ENCODE measurements around the gene IGFN1.
"Not testable (repeated sequence)": the region's sequence is repeated elsewhere in the genome, so short reads cannot be mapped to it uniquely, and the experiment has no call there.

The IGFN1 gene

DNA sequence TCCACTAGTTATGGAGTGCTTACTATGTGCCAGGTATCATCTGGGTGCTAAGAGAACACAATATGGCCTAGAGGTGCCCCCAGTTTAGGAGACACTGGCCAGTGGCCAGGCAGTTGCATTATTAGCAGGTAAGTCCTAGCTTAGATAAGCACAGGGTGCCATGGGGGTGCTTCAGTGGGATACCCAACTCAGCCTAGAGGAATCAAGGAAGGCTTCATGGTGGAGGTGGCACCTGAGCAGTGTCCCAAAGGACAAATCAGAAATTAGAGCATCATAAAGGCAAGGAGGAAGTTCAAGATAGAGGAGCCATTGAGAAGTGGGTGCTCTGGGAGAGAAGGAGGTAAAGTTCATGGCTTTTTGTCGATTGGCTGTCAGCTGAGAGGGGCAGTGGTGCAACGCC is 60.8 kb downstream of the IGFN1 start:
- Histone ChIP-seq H3K27me3 (ENCODE audit: control insufficient read depth, insufficient read depth, low read length) (no peaks in the 10 kb centered on the region), H3K9ac (ENCODE audit: low read length) (no peak overlapping the region), H3K4me3 (ENCODE audit: low read length) (no peak overlapping the region), H3K36me3 (ENCODE audit: control insufficient read depth, insufficient read depth, low read length) (no peaks in the 10 kb centered on the region), H3K4me1 (ENCODE audit: control insufficient read depth, insufficient read depth, low read length) (no peaks in the 10 kb centered on the region), H3K27ac (ENCODE audit: low read depth, low read length) (no peak overlapping the region)

DNA sequence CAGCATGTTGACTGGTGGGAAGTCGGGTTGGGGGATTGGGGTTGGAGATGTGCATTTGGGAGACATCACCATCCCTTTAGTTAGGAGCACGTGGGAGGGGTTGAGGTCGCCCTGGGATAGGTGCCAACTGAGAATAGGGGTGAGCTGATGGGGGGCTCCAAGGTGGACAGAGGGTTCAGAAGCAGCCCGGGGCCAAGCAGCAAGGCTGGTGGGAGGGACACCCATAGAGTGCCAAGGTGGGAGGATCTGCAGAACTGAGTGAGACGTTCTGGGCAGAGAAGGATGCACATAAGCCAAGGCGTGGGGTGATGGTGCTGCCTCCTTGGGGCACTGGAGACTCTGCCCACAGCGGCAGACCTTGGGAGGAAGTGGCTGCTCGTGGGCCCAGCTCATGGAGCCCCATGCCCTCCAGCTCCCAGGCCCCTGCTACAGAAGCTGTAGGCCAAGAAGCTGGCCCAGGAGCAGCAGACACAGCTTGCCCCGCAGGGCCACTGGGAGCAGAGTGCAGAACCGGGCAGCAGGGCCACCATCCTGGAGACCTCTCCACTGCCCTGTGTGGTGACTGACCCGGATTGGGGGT is 61.3 kb downstream of the IGFN1 start:
- Histone ChIP-seq H3K4me1 (ENCODE audit: control insufficient read depth, insufficient read depth, low read length) (no peaks in the 10 kb centered on the region), H3K27ac (ENCODE audit: low read depth, low read length) (no peak overlapping the region), H3K27me3 (ENCODE audit: control insufficient read depth, insufficient read depth, low read length) (no peaks in the 10 kb centered on the region), H3K4me3 (ENCODE audit: low read length) (no peak overlapping the region), H3K9ac (ENCODE audit: low read length) (no peak overlapping the region), H3K36me3 (ENCODE audit: control insufficient read depth, insufficient read depth, low read length) (no peaks in the 10 kb centered on the region)

DNA sequence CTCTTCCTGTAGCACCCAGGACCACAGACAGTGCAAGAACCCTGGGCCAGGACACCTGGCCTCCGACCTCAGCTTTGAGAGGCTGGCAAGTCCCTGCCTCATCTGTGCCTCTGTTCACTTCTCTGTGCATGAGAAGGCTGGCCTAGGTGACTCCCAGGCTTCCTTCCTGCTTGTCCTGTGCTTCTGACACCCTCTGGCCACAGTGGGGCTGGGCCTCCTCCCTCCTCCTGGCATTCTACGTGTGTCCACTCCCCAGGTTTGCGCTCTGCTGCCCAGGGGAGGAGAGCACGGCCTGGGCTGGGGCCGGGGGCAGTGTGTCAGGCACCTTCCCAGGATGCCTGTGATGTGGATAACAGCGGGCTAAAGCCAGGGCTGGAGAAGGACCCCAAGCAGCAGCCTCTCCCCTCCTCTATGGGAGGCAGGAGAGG is 62.3 kb downstream of the IGFN1 start:
- H3K27ac ChIP-seq (ENCODE audit: low read depth, low read length) = no peak overlapping the region
- H3K36me3 ChIP-seq (ENCODE audit: control insufficient read depth, insufficient read depth, low read length) = no peaks in the 10 kb centered on the region
- H3K9ac ChIP-seq (ENCODE audit: low read length) = no peak overlapping the region
- no peaks in the 10 kb centered on the region for H3K4me1 ChIP-seq (ENCODE audit: control insufficient read depth, insufficient read depth, low read length)
- no peaks in the 10 kb centered on the region for H3K27me3 ChIP-seq (ENCODE audit: control insufficient read depth, insufficient read depth, low read length)
- H3K4me3 ChIP-seq (ENCODE audit: low read length) = no peak overlapping the region

DNA sequence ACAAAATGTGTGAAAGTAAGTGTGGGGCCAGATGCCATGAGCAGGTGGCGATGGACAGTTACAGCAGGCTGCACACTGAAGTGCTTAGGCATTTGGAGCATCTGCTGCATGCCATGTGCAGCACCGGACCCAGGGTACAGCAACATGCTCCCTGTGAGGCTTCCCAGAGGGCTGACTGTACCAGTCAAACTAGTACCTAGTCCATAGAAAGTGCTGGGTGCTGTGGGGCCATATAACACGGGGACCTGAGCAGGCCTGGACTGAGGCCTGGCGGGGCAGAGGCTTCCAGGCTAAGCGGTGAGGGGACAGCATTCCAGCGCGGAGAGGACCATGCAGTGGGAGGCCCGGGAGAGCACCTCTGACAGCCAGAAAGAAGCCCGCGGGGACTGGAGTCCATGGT is 62.8 kb downstream of the IGFN1 start:
- Histone ChIP-seq H3K27me3 (ENCODE audit: control insufficient read depth, insufficient read depth, low read length) (no peaks in the 10 kb centered on the region), H3K9ac (ENCODE audit: low read length) (no peak overlapping the region), H3K4me1 (ENCODE audit: control insufficient read depth, insufficient read depth, low read length) (no peaks in the 10 kb centered on the region), H3K27ac (ENCODE audit: low read depth, low read length) (no peak overlapping the region), H3K4me3 (ENCODE audit: low read length) (no peak overlapping the region), H3K36me3 (ENCODE audit: control insufficient read depth, insufficient read depth, low read length) (no peaks in the 10 kb centered on the region)

DNA sequence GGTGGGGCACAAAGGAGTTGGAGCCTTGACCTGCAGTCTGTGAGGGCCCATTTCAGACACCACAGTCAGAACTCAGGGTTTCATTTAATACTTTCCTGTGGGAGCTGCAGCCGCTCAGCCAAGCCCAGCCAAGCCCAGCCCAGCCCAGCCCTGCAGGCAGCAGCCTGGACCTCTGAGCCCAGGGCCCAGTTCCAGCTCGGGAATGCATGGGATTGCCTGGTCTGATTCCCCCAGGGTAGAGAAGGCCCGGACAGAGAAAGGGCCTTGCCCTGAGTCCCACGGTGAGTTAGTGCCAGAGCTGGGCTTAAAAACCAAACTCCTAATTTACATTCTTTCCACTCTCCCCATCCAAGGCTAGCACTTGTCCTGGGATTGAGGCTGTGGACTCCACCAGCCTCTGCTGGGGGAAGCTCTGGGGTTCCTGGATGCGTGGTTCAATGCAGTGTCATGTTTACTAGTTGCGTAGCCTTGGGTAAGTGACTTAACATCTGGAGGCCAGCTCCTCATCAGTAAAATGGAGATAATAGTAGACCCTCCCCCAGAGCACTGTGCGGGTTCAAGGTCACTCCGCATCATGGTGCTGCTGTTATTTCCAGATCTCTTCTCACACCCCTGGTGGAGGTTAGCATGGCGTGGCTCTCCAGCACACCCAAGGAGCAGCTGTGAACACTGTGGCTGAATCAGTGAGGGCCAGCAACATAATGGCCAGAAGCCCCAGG is 63.4 kb downstream of the IGFN1 start:
- no peak overlapping the region for H3K4me3 ChIP-seq (ENCODE audit: low read length)
- H3K36me3 ChIP-seq (ENCODE audit: control insufficient read depth, insufficient read depth, low read length) = no peaks in the 10 kb centered on the region
- H3K9ac ChIP-seq (ENCODE audit: low read length) = no peak overlapping the region
- H3K27me3 ChIP-seq (ENCODE audit: control insufficient read depth, insufficient read depth, low read length) = peaks cover 3% of the 10 kb centered on the region
- no peak overlapping the region for H3K27ac ChIP-seq (ENCODE audit: low read depth, low read length)
- no peaks in the 10 kb centered on the region for H3K4me1 ChIP-seq (ENCODE audit: control insufficient read depth, insufficient read depth, low read length)

DNA sequence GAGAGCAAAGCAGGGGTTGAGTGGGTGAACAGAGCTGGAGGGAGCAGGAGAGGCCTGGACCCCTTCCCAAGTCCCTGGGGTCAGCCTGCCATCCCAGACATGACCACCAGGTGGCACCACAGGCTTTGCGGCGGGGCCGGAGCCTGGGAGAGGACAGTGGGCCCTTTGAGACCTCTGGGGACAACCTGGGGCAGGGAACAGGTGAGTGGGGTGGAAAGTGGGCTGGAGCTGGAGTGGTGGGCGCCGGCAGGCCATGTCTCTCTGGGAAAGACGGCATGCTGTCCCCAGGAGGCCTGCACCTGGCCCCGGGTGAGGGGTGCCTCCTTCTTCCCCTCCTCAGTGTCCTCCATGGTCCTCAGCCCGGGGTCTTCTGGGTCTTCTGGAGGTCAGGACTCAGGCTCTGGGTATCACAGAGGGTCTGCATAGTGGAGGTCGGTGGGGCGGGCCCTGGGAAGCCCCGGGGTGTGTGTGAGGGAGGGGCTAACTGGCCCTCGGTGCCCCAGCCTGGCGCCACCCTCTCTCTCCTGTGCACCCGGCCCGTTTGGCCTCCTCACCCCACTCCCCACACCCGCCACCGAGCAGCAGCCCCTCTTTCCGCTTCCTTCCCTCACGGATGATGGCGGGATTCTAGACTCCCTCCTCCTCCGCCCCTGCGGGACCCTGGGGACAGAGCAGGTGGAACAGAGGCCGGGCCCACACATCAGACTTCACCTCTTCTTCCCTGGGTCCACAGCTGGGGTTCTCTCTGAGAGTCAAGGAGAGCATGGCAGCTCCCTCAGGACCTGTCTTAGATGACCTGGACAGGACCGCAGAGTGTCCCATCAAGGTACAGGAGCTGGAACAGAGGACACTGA is 64.2 kb downstream of the IGFN1 start:
- no peaks in the 10 kb centered on the region for H3K36me3 ChIP-seq (ENCODE audit: control insufficient read depth, insufficient read depth, low read length)
- no peak overlapping the region for H3K27ac ChIP-seq (ENCODE audit: low read depth, low read length)
- H3K27me3 ChIP-seq (ENCODE audit: control insufficient read depth, insufficient read depth, low read length) = peaks cover 3% of the 10 kb centered on the region
- no peaks in the 10 kb centered on the region for H3K4me1 ChIP-seq (ENCODE audit: control insufficient read depth, insufficient read depth, low read length)
- H3K4me3 ChIP-seq (ENCODE audit: low read length) = no peak overlapping the region
- H3K9ac ChIP-seq (ENCODE audit: low read length) = no peak overlapping the region

DNA sequence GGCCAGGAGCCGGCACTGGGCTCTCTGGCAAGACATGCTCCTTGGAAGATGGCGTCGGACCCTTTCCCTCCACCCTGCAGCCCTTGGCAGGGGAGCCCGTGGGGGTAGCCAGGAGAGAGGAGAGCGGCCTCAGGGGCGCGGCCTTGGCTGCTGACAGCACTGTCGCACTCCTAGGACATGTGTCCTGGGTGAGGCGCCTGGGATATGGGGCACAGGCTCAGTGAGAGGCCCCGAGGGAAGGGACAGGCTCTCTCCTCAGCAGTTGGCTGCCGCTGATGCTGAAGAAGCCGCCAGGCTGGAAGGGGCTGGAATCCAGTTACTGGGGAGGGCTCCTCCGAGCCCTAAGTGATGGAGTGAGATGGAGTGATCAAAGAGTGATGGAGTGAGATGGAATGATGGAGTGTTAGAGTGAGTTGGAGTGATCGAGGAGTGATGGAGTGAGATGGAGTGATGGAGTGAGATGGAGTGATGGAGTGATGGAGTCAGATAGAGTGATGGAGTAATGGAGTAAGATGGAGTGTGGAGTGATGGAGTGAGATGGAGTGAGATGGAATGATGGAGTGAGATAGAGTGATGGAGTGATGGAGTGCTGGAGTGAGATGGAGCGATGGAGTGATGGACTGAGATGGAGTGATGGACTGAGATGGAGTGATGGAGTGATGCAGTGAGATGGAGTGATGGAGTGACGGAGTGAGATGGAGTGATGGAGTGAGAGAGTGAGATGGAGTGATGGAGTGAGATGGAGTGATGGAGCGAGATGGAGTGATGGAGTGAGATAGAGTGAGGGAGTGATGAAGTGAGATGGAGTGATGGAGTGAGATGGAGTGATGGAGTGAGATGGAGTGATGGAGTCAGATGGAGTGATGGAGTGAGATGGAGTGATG is 65.1 kb downstream of the IGFN1 start:
- Histone ChIP-seq H3K27me3 (ENCODE audit: control insufficient read depth, insufficient read depth, low read length) (peaks cover 3% of the 10 kb centered on the region), H3K4me3 (ENCODE audit: low read length) (no peak overlapping the region), H3K9ac (ENCODE audit: low read length) (no peak overlapping the region), H3K36me3 (ENCODE audit: control insufficient read depth, insufficient read depth, low read length) (no peaks in the 10 kb centered on the region), H3K4me1 (ENCODE audit: control insufficient read depth, insufficient read depth, low read length) (no peaks in the 10 kb centered on the region), H3K27ac (ENCODE audit: low read depth, low read length) (no peak overlapping the region)

DNA sequence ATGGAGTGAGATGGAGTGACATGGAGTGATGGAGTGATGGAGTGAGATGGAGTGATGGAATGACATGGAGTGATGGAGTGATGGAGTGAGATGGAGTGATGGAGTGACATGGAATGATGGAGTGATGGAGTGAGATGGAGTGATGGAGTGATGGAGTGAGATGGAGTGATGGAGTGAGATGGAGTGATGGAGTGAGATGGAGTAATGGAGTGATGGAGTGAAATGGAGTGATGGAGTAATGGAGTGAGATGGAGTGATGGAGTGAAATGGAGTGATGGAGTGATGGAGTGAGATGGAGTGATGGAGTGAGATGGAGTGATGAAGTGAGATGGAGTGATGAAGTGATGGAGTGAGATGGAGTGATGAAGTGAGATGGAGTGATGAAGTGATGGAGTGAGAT is 67.5 kb downstream of the IGFN1 start:
- H3K4me3 ChIP-seq (ENCODE audit: low read length); H3K4me1 ChIP-seq (ENCODE audit: control insufficient read depth, insufficient read depth, low read length); H3K27me3 ChIP-seq (ENCODE audit: control insufficient read depth, insufficient read depth, low read length); H3K36me3 ChIP-seq (ENCODE audit: control insufficient read depth, insufficient read depth, low read length); H3K27ac ChIP-seq (ENCODE audit: low read depth, low read length); H3K9ac ChIP-seq (ENCODE audit: low read length): not testable (repeated sequence)

DNA sequence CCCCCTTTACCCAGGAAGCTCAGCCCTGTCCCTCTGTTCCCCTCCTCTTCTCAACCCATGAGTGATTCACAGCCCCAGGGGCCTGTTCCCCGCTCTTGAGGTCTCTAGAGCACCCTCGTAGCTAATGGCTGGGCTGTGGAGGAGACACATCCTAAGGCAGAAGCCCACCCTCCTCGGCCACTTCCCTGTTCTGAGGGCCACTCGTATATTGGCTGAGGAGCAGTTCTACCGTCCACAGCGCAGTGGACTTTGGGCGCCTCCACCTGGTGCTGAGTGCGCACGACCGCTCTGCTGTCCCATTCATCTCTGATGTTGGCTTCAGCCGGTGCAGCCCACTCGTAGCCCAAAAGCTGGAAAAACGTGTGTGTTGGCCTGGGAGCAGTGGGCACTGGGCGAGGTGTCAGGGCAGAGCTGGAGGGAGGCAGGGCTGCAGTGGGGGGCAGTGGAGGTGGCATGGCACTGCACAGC is 68.2 kb downstream of the IGFN1 start:
- no peak overlapping the region for H3K4me3 ChIP-seq (ENCODE audit: low read length)
- H3K4me1 ChIP-seq (ENCODE audit: control insufficient read depth, insufficient read depth, low read length) = no peaks in the 10 kb centered on the region
- no peaks in the 10 kb centered on the region for H3K36me3 ChIP-seq (ENCODE audit: control insufficient read depth, insufficient read depth, low read length)
- H3K27me3 ChIP-seq (ENCODE audit: control insufficient read depth, insufficient read depth, low read length) = peaks cover 3% of the 10 kb centered on the region
- no peak overlapping the region for H3K27ac ChIP-seq (ENCODE audit: low read depth, low read length)
- H3K9ac ChIP-seq (ENCODE audit: low read length) = no peak overlapping the region

DNA sequence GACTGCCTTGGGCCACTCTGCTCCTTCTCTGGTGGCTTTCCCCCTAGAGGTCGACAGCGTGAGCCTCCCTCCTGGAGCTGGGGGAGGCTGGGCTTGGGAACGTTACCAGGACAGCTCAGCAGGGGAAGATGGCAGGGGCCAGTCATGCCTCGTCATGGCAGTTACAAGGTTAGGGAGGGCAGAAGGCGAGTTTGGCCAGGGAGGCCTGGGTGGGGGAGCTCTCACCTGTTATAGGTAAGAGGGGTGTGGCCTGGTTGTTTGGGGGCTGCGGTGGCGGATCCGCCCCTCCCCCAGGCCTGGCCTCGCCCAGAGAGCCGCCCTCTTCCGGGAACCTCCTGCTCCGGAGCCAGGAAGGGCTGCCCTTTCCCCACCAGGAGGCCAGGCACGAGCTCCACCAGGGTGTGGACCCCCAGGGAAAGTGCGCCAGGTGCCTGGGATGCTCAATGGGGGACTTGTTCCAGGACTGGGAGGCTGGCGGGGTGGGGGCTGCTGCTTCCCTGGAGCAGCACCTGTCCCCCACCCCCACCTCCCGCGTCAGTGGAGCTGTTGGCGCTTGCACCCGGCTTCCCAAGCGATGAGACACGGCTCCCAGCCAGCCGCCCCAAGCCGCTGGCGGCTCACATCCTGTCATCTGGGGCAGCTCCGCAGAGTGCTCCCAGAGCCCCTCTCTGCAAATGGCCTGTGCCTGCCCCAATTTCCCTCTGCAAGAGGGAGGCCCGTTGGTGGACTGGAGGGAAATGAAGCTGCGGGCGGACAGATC is 69.0 kb downstream of the IGFN1 start:
- H3K27ac ChIP-seq (ENCODE audit: low read depth, low read length) = no peak overlapping the region
- H3K4me1 ChIP-seq (ENCODE audit: control insufficient read depth, insufficient read depth, low read length) = no peaks in the 10 kb centered on the region
- H3K36me3 ChIP-seq (ENCODE audit: control insufficient read depth, insufficient read depth, low read length) = no peaks in the 10 kb centered on the region
- peaks cover 3% of the 10 kb centered on the region for H3K27me3 ChIP-seq (ENCODE audit: control insufficient read depth, insufficient read depth, low read length)
- no peak overlapping the region for H3K9ac ChIP-seq (ENCODE audit: low read length)
- H3K4me3 ChIP-seq (ENCODE audit: low read length) = peak overlapping the region; percentile 22

DNA sequence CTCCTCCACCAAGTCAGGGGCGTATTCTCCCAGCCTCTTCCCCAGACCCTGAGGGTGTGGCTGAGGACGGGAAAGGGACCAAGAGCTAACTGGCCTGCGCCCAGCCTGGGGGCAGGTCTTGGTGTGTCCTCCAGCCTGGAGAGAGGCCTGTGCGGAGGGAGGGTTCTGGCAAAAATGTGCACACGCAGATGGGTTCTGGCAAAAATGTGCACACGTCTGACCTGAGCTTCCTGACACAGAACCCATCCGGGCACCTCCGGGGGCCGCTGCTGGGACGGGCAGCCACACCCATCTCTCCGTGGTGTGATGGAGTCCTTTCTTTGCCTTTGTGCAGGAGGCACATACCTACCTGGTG is 69.6 kb downstream of the IGFN1 start:
- Histone ChIP-seq H3K9ac (ENCODE audit: low read length) (no peak overlapping the region), H3K27ac (ENCODE audit: low read depth, low read length) (no peak overlapping the region), H3K4me1 (ENCODE audit: control insufficient read depth, insufficient read depth, low read length) (no peaks in the 10 kb centered on the region), H3K27me3 (ENCODE audit: control insufficient read depth, insufficient read depth, low read length) (peaks cover 3% of the 10 kb centered on the region), H3K4me3 (ENCODE audit: low read length) (peak overlapping the region; percentile 22), H3K36me3 (ENCODE audit: control insufficient read depth, insufficient read depth, low read length) (no peaks in the 10 kb centered on the region)

Data from rectal smooth muscle tissue (tissue), 1 donor.